HG03558 (cell line): ENCODE results near the gene YY1.
A peak's percentile ranks its signal among the peaks of the same experiment; 100 is the strongest.
"Not testable (repeated sequence)": the region's sequence is repeated elsewhere in the genome, so short reads cannot be mapped to it uniquely, and the experiment has no call there.

Experiments
- ATAC-seq: cut with Tn5 transposase; IDR thresholded peaks from one replicate; pipeline ENCODE4 v1.9.1; 2021; ENCODE audit warnings: moderate number of reproducible peaks; ENCODE audit not compliant: unreplicated experiment; ENCODE audit errors: extremely low read depth

Gene YY1

DNA sequence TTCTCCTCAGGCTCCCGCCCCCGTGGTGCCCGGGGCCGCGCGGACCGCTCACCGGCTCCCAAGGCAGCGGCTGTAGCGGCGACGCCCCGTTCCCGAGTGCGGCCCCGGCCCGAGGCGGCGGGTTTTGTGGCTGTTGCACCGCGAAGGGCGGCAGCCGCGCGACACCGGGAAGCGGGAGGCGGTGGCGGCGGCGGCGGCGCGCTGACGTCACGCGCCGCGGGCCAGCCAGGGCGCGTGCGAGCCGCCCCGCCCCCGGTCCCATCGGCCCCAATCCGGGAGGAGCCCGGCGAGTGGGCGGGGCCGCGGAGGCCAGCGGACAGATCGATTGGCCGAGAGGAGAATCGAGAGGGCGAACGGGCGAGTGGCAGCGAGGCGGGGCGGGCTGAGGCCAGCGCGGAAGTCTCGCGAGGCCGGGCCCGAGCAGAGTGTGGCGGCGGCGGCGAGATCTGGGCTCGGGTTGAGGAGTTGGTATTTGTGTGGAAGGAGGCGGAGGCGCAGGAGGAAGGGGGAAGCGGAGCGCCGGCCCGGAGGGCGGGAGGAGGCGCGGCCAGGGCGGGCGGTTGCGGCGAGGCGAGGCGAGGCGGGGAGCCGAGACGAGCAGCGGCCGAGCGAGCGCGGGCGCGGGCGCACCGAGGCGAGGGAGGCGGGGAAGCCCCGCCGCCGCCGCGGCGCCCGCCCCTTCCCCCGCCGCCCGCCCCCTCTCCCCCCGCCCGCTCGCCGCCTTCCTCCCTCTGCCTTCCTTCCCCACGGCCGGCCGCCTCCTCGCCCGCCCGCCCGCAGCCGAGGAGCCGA is at the start of gene YY1:
Gene YY1 (plus strand): TSS at position 726 of the 792 bp plus-strand sequence. CDS start 101 bp downstream, outside the sequence.
- peak; percentile 54 for ATAC-seq

DNA sequence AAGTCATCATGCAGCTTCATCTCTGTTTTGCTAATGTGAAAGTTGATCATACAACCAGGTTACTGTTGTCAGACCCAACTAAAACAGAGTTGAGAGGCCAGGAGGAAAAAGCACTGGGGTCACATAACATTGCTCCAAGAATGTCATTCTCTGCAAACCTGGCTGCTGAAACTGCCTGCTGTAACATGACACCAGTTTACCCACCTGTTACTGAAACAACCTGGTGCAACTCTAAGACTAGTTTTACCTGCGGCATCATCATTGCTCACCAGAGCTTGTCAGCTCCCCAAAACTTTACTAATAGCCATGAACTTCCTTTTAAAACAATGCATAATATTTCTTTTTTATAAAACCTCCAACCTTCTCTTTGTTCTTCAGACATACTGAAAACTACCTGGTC is 48.8 kb upstream of the YY1 start:
- ATAC-seq: no peak

DNA sequence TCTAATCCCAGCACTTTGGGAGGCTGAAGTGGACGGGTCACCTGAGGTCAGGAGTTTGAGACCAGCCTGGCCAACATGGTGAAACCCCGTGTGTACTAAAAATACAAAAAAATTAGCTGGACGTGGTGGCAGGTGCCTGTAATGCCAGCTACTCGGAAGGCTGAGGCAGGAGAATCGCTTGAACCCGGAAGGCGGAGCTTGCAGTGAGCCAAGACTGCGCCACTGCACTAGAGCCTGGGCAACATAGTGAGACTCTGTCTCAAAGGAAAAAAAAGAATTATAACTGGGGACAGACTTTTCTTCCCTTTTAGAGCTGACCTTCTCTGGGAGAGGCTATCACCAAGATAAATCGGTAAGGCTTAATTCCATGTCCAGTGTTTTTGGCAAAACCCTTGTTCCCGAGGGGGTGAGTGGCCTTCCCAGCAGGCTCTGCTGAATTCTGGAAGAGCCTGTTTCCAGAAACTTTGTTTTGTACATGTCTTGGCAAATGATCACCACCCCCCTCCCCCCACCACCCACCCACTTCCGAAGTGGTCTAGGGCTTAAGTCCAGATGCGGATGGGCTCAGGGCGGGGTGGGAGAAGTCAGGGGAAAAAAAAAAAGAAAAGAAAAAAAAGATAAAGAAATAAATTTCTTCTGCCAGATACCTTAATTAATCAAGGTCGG is 47.2 kb upstream of the YY1 start:
- ATAC-seq: no peak

DNA sequence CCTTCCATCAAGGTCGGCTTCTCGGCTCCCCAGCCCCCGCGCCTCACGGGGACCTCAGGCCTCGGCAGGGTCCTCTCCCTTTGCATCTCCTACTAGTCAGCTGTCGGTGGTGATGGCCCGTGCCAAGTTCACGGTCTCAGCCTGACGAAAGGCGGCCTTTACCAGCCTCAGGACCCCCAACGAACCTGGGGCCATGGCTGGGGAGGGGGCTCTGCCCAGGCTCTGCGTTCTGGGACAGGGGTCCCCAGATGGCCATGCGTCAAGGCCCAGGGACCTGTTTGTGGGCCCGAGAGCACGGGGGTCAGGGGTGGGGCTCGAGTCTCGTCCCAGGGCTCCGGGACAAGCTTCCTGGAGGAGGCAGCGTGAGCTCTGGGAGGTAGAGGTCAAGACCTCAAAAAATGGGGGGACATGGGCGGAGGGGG is 46.7 kb upstream of the YY1 start:
- ATAC-seq: no peak

DNA sequence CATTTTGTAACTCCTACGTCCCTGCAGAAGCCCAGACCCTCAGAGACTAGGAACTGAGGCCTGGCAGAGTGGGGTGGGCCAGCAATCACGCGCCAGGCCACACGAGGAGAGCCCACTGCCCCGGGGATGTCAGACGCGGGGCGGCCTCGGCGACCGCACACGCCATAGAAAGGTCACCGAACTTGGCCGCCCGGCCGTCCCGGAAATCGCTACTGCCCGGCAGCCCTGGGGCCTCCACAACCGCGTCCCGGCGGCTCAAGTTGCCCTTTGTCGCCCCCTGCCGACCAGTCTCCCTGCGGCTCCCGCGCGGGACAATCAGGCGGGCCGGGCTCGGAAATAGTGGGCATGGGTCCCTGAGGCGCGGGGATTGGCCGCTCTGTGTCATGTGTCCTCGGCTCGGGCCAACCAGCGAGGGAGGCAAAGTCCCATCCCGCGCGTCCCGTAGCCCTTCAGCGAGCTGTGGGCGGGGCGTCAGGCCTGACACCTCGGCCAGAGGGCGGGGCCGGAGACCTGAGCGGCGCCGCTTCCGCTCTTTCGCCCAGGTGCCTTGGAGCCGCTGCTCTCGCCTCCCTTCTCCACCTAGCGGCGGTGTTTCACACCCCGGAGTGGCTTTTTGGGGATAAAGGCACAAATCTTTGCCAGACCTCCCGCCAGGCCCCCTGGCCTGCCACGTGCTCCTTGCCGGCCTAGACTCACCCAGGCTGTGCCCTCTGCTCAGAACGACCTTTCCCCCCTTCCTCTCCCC is 46.1 kb upstream of the YY1 start:
- peak; percentile 95 for ATAC-seq

DNA sequence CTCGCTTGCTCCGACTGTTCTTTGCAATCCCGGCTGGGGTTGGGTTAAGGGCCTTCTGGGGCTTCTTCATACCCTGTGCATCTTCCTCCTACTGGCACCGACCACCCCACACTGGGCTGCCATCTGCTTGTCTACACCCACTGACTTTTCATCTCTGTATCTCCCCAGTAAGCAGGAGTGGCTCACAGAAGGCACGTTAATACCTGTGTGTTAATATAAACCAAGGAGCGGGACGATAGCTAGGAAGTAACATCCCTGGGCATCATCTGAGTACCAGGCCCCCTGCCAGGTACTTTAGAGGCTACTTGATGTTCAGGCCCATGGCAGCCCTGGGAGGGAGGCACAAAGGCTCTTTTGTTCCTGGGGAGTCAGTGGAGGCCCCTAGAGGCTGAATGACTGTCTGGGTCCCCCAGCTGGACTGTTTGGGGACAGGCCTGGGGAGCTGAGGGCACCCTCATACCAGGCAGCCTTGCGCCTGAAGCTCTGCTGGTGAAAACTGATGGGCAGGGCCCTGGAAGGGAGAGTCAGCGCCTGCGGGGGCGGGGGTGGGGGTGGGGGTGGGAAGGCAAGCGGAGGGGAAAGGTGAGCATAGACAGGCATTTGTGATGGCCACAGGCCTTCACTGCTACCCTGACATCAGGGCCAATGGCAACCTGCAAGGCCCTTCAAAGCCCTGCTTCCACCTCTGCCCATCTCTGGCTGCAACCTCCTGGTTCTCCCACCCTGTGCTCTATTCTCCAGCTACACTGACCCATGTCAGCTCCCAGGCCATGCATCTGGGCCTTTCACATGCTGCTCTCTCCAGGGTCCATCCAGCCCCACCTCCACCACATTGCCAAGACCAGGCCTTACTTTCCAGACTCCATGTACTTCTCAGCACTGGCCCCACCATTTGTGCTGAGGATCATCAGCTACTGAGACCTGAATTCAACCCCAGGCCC is 45.3 kb upstream of the YY1 start:
- ATAC-seq: no peak

DNA sequence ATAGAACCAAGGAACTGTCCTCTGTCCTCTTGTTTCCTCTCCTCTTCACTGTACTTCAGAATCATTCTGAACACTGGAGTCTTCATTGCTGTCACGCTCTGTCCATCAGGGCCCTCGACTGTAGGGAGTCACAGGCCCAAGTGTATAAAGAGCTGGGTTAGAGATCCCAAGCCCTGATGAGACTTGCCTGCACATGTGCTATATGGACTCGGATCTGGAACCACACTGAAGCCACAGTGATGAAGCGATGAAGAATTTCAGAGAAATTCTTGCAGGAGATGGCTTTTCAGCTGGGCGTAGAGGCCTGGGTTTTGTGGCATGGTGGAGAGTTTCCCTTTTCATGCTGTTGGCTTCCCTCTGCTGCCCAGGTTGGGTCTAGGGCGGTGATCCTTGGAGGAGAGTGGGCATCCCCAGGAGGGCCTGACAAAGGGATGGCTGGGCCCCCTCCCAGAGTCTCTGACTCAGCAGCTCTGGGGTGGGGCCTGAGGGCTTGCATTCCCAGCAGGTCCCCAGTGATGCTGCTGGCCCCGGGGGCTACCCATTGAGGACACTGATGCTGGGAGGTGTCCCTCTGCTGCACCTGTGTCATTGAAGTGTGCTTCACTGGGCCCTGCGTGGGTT is 39.6 kb upstream of the YY1 start:
- ATAC-seq: no peak

DNA sequence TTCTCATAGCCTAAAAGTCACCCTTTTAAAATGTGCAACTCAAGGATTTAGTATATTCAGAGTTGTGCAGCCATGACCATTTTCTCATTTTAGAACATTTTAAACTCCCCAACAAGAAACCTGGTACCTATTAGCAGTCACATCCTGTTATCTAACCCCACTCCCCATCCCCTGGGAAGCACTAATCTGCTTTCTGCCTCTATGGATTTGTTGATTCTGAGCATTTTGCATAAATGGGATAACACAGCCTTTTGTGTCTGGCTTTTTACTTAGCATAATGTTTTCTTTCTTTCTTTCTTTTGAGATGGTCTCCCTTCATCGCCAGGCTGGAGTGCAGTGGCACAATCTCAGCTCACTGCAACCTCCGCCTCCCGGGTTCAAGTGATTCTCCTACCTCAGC is 38.6 kb upstream of the YY1 start:
- no peak for ATAC-seq

DNA sequence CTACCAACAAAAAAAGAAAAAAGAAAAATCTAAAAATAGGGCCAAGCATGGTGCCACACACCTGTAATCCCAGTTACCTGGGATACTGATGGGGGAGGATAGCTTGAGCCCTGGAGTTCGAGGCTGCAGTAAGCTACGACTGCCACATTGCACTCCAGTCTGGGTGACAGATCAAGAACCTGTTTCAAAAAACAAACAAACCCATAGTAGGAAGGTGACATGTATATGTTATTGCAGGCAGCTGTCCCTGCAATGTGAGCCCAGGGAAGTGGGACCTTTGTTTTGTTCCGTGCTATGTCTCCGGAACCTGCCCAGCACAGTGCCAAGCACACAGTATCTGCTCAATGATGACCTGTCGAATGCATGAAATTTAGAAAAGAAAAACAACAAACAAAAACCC is 37.2 kb upstream of the YY1 start:
- no peak for ATAC-seq

DNA sequence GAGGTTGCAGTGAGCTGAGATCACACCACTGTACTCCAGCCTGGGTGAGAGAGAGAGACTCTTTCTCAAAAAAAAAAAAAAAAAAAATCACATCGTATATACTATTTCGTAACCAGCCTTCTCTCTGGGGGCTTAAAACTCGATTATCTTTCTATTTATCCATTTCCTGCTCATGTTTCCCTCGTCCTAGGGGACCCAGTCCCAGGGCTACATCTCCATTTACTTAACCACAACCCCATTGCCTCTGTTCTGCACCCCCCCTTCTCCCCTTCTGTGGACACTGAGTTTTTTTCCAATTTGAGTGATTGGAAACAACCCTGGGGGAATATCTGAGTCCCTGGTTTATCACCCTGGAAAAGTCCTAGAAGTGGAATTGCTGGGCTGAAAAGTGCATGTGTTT is 36.2 kb upstream of the YY1 start:
- ATAC-seq: no peak

DNA sequence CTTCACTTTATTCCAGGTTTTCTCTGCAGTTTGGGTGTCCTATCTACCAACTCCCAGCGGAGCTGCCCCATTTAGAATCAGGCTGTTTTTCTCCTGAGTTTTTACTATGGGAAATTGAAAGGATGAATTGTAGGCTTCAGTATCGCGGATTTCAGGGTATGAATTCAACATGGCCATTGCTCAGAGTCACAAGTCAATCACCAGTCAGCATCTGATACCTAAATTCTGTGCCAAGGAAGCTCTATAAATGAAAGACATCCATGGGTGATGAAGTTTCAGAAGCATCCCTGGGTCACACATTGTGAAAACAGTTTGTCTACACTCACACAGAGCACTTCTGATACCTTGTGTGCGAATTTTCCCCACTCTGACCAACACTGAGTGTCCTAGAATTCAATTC is 35.8 kb upstream of the YY1 start:
- no peak for ATAC-seq

DNA sequence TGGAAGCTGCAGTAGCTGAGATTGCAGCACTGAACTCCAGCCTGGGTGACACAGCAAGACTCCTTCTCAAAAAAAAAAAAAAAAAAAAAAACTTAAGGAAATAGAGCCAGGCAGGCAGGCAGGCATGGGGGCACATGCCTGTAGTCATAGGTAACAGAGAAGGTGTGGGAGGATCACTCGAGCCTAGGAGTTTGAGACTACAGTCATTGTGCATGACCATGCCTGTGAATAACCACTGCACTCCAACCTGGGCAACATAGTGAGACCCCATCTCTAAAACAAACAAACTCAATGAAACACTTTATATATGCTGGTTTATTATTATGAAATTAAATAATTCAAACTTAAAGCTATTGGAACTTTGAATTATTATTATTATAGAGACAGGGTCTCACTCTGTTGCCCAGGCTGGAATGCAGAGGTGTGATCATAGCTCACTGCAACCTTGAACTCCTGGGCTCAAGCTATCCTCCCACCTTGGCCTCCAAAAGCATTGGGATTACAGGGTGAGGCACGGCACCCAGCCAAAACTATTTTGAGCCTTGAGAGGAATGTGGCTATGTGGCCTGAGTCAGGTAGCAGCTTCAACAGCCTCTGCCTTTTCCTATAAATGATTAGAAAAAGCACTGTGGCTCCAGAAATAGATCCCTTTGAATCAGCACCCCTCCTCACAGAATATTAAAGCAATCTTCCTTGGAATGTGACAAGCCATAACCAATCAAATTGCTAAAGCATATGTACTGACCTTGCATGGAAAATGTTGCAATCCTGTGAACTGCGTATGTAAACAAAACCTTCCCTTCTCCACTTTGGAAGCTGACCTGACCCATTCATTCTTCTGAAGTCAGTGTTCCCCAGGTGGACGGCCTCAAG is 34.7 kb upstream of the YY1 start:
- ATAC-seq: no peak

DNA sequence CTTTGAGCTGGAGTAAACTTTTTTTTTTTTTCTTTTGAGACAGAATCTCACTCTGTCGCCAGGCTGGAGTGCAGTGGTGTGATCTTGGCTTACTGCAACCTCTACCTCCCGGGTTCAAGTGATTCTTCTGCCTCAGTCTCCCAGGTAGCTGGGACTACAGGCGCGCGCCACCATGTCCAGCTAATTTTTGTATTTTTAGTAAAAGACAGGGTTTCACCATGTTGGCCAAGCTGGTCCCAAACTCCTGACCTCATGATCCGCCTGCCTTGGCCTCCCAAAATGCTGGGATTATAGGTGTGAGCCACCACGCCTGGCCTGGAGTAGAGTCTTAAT is 34.1 kb upstream of the YY1 start:
- not testable (repeated sequence) for ATAC-seq

DNA sequence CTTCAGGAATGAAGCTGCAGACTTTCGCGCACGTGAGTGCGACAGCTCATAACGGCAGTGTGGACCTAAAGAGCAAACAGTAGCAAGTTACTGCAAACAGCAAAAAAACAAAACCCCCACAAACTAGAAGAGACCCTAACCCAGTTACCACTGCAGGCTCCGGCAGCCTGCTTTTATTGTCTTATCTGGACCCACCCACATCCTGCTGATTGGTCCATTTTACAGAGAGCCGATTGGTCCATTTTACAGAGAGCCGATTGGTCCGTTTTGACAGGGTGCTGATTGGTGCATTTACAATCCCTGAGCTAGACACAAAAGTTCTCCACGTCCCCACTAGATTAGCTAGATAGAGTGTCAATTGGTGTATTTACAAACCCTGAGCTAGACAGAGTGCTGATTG is 31.4 kb upstream of the YY1 start:
- not testable (repeated sequence) for ATAC-seq

DNA sequence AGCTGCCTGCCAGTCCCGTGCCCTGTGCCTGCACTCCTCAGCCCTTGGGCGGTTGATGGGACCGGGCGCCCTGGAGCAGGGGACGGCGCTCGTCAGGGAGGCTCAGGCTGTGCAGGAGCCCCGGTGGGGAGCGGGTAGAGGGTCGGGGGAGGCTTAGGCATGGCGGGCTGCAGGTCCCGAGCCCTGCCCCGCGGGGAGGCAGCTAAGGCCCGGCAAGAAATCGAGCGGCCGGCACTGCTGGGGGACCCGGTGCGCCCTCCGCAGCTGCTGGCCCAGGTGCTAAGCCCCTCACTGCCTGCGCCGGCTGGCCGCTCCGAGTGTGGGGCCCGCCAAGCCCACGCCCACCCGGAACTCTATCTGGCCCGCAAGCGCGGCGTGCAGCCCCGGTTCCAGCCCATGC is 30.8 kb upstream of the YY1 start:
- ATAC-seq: not testable (repeated sequence)

DNA sequence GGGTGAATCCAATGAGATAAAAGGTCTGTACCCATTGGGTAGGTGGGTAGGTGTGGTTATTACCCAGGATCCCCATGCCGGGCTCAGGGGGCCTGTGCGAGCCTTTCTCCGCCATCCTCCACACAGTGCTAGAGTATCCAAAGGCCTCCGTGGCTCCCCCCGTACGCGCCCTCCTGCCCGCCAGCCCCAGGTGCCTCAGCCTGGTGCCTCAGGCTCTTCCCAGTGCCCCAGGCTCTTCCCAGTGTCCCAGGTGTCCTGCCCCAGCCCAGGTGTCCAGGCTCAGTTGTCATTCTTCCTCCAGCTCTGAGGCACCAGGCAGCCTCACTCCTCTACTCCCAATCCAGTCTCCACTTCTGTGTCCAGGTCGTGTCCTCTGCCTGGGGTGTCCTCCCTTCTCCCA is 27.6 kb upstream of the YY1 start:
- no peak for ATAC-seq

DNA sequence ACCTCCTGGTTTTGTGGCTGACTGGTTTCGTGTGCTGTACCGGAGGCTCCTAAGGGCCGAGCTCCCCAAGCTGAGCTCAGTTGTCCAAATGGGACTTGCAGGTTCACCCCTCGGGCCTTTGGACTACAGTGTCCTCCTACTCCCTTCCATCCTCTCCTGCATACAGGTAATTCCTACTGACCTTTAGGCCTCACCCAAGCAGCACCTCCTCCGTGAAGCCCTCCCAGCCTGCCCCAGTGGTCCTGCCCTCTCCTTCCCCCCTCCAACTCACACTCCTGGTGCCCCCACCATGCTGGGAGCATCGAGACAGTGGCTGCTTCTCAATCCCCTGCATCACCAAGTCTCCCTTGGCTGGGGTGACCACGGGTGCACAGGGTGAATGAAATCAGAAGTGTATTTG is 27.1 kb upstream of the YY1 start:
- no peak for ATAC-seq

DNA sequence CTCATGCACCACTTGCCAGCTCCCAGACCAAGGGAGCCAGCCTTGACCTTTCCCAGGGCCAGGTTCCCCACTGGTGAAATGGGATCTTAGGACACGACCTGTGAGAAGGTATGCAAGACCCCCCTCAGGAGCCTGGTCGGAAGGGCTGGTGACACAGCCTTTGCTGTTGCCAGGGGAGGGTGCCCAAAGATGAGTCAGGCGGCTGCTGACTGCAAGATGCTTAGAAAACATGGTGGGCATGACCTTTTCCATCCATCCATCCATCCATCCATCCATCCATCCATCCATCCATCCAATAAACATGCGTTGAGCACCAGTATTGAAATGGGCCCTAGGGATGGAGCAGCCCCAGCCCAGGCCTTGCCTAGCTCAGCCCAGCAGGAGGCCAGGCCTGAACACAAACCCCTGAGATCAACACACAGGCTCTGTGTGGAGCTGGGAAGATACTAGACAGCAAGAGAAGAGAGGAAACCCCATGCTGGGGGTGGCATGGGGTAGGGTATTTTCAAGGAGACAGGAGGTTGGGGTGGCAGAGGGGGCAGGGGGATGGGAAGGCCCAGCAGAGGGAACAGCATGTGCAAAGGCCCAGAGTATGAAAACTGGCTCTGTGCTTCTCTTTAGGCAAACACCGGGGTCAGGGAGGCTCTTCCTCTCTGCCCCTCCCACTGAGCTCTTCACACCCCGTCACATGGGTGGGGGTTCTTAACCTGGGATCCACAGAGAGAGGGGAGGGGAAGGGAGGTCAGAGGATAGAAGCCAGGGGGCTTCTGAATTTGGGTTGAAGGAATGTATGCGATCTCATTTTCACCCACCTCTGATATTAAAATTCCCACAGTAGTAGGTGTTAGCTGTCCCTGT is 26.2 kb upstream of the YY1 start:
- ATAC-seq: no peak
